Embryonic facial prominence (tissue), 1 donor: Measurements from ENCODE around the gene TDO2.

Experiments
- DNase-seq: peaks from one replicate; pipeline ENCODE4 v3.0.0-alpha.2; 2016; ENCODE audit errors: extremely low spot score

TDO2 gene

DNA sequence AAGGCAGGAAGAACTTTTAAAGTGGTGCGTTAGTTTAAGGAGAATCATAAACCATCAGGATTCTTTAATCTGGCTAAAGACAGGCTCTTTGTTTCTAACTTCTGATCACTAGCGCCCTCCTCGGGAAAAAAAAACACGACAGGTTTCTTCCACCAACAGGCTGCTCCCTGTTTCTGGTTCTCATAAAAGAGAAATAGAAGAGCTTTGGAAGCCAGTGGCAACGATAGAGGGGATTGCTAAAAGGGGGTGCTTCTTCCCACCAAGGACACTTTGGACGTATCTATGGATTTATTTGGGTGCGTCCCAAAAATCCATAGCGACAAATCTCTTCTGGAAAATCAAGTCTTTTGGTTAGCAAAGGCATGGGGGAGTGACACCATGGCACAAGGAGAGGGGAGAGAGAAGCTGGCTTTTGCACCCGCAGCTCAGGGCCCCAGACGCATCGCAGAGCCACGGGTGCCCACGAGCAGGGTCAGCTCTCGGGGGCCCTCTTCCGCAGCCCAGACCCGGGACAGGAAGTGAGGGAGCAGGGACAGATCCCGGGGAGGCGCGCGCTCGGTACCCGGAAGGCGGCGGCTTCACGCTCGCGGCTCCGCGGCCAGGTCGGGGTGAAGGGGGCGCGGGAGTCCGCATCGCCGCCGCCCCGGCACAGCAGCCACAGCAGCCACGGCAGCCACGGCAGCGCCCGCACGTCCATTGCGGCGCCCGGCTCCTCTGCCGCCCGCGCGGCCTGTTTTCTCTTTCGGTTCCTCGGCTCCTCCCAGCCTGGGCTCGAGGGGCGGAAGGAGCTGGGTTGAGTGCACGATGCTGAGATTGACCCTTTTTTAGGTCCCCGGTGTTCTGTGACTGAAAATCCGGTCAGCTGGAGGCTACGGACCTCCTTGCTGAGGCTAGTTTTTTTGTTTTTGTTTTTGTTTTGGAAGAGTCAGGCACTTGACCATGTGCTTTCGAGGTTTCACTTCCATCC is 49.9 kb downstream of the TDO2 start, which contains the start of gene CTSO:
Gene CTSO (minus strand): TSS at position 716 of the 967 bp plus-strand sequence. CDS start 19 bp downstream, at position 697.
- peak; percentile 78 for DNase-seq

DNA sequence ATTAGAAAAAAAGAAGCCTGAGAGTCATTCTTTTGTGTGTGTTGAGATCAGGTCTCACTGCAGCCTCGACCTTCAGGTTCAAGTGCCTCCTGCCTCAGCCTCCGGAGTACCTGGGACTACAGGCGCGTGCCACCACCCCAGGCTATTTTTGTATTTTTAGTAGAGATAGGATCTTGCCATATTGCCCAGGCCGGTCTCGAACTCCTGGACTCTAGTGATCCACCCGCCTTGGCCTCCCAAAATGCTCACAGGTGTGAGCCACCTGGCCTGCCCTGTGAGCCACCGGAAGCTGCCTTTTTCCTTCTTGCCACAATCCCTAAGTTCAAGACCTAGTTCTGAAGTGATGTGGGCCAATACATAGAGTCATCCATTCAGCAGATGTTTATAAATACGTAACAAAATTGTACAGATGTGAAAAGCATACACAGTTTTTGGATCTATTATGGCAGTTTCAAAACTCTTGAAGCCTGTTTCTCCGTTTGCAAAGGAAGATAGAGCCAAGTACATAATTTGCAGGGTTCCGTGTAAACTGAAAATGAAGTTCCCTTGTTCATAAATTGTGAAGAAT is 50.7 kb downstream of the TDO2 start:
- DNase-seq, result no peak

DNA sequence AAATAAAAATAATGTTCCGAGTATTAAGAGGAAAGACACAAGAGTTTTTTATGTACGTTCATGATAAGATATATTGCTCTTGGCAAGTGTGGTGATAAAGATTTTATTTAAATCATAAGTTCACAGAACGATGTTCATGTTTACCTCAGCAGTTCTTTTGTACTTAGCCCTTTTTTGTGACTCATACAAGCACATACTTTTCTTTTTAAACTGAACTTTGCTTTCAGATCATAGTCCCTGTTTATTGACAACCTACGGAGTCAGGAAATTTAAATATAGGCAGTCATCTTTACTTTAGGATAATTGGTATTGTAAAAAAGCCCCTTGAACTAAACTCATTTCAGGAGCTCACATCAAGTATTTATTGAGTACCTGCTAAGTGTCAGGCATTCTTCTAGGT is 51.4 kb downstream of the TDO2 start:
- no peak for DNase-seq

DNA sequence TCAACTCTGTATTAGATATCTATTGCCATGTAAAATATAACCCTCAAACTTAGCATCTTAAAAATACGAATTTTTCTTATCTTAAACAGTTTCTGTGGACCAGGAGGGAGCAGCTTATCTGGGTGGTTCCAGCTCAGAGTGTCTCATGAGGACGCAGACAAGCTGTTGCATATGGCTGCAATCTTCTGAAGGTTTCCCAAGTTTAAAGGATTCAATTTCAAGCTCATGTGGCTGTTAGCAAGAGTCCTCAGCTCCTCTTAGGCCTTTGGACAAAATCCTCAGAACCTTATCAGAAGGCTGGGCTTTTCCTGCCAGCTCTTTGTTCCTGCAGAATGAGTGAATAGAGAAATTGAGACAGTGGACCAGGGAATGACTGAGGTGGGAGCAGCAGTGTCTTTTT is 53.0 kb downstream of the TDO2 start:
- no peak for DNase-seq

DNA sequence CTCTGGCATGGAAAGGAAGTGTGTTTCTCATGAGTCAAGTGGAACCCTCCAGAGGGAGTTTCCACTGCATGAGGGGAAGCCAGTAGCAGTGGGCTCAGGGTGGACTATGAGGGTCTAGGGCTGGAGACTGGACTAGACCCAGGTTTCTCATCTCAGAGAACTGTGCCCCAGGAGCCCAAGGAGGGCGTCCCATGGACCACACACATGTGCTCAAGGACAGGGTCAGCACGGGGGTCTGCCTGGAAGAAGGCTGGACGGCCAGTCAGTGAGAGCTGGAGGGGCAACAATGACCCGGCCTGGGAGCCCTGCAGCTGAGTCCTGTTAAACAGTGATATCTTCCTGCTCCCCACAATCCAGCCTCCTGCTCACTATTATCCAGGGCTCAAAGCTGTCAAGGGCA is 55.9 kb downstream of the TDO2 start:
- DNase-seq, result no peak

DNA sequence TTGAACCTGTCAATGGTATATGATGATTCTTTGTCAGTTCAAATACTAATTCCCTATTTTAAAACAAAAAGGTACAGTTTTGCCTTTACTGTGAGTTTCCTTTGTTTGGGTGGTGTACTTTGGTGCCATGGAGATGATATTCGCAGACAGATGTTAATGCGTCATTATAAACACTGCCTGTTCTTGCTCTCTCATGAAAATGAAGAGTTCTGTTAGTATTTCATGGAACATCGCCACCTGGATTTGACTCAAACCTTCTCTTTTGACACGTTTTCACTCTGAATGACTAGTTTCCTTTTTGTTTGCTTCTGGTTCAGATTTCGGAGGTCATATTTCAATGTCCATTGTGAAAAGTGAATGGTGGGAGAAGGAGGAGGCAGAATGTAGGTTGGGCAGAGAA is 57.0 kb downstream of the TDO2 start:
- DNase-seq, result no peak

DNA sequence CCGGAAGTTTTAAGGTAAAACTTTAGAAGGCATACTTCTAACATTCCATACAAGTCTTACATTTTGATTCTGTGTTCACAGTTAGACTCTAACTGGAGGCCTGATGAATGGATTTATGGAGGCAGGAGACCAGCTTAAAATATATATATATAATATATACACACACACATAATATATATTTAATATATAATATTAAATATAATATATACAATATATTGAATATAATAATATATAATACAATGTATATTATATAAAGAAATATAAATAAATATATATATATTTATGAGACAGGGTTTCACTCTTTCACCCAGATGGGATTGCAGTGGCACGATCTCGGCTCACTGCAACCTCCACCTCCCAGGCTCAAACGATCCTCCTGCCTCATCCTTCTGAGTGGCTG is 58.1 kb downstream of the TDO2 start:
- DNase-seq, result no peak

DNA sequence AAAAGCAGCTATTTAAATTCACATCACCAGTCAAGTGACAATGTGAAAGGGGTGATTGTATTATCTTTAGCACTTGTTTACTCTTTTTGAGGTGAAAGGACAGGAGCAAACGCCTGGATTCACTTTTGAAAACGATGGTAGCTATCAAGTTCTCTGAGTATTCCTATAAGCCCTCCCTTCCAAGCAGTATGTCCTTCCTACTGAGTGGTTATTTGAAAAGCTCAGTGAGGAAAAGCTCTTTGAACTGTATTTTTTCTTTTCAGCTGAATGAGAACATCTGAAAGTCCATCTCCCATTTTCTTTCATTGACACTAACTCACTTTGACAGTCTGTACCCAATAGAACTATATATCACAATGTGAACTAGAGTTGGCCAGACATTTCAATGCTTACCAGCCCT is 59.3 kb downstream of the TDO2 start:
- DNase-seq, result no peak

DNA sequence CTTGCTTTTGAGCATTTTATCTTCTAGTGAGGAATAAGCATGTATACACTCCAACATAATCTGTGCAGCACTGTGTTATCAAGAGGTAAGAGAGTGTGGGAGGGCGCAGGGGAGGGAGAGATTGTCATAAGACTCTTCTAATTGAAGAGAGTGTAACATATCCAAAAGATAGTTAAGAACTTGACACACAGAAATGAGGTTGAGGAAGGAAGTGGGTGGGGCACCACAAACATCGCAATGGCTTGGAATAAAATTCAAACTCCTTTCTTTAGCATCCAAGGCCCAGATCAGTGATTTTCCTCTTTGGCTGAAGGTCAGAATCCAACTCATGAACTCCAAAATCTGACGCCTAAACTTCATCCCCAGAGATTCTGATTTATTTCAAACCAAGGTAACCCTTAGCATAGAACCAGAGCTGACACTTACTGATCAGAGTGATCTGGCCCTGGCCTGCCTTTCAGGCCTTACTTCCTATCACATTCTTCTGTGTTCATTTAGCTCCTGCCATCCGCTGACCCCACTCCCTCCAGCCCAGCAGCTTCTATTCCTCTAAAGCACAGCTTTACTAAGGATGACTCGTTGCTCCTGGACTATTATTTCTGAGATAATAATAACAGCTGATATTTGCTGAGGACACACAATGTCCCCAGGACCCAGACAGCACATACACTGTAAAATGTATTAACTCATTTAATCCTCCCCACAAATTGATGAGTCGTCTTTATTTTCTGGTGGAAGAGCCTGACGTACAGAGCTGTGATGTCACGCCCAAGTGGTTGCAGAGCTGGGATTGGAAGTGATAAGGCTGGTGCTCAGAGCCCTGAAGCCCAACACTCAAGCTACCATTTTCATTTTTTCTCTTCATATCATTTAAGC is 60.8 kb downstream of the TDO2 start:
- DNase-seq, result no peak

DNA sequence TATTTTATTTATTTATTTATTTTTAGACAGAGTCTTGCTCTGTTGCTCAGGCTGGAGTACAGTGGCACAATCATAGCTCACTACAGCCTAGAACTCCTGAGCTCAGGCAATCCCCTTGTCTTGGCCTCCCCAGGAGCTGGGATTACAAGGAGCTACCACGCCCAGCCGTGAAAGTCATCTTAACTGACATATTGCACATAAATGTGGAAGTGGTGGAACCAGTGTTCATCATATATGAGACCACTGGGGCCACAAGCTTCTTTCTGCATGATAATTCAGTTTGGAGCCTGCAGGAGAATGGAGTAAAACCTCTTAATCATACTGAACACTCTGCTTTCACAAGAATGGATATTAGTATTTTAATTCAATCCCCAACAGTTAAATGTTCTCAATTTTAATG is 62.7 kb downstream of the TDO2 start:
- no peak for DNase-seq

DNA sequence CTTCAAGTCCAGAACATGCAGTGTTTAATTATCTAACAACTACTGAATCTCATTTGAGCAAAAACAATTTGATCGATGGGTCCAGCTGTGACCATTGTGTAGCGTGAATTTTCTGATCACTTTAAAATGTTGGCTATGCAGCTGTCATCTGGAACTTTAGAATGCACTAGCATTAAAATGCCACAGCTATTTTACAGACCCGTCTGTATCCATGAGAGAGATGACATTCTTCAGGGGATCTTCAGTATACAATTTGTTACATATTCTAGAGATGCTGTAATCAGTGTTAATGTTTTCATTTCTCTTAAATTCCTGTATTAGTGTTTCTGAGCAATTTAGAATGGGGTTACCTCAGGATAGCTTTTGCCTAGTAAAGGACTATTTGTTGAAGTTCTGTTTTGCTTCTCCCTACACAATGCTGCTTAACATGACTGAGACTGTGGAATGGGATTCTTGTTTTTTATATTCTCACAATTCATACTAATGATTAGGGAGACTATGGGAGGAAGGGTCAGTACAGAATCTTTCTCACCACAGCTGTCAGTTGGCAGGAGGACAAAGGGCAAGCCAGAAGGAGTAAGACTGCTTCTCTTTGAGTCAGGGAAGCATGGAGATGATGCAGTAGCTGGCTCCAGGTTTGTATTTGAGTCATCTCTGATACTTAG is 63.4 kb downstream of the TDO2 start:
- DNase-seq, result no peak
